ENCODE results near the gene SPACA7.

The SPACA7 gene

GRCh38 chr13:112355274-112355838 is 20.8 kb upstream of the SPACA7 start:
- no peak overlapping the region for H3K27ac ChIP-seq
- no peak for TF ChIP-seq CTCF (conservative IDR thresholded peaks at IDR 0.05; ENCODE audit: low read depth, low read length)
- H3K36me3 ChIP-seq (ENCODE audit: insufficient read depth) = no peaks in the 10 kb centered on the region
- H2AFZ ChIP-seq (ENCODE audit: low read depth) = no peak overlapping the region
- no peaks in the 10 kb centered on the region for H3K4me1 ChIP-seq (ENCODE audit: low read depth, poor library complexity, severe bottlenecking)
- no peaks in the 10 kb centered on the region for H3K79me2 ChIP-seq (ENCODE audit: insufficient read depth, low read depth)
- no peaks in the 10 kb centered on the region for H3K27me3 ChIP-seq (ENCODE audit: insufficient read depth, low read depth)
- no peak overlapping the region for H3K9ac ChIP-seq
- no peak overlapping the region for H3K4me2 ChIP-seq
- no peaks in the 10 kb centered on the region for H4K20me1 ChIP-seq (ENCODE audit: insufficient read depth)
- H3K4me3 ChIP-seq (IDR thresholded peaks at IDR 0.05; ENCODE audit: insufficient read depth, low read depth, low read length) = no peak overlapping the region

- H3K4me2 ChIP-seq = no peak overlapping the region
- no peaks in the 10 kb centered on the region for H3K27me3 ChIP-seq (ENCODE audit: insufficient read depth, low read depth)
- no peak overlapping the region for H3K4me3 ChIP-seq (IDR thresholded peaks at IDR 0.05; ENCODE audit: insufficient read depth, low read depth, low read length)
- no peak overlapping the region for H2AFZ ChIP-seq (ENCODE audit: low read depth)
- H3K27ac ChIP-seq = no peak overlapping the region
- no peak overlapping the region for H3K9ac ChIP-seq
- H3K36me3 ChIP-seq (ENCODE audit: insufficient read depth) = no peaks in the 10 kb centered on the region
- no peaks in the 10 kb centered on the region for H3K4me1 ChIP-seq (ENCODE audit: low read depth, poor library complexity, severe bottlenecking)
- no peak for TF ChIP-seq CTCF (conservative IDR thresholded peaks at IDR 0.05; ENCODE audit: low read depth, low read length)
- no peaks in the 10 kb centered on the region for H3K79me2 ChIP-seq (ENCODE audit: insufficient read depth, low read depth)
- no peaks in the 10 kb centered on the region for H4K20me1 ChIP-seq (ENCODE audit: insufficient read depth)
Measured at GRCh38 chr13:112356190-112356589, 20.0 kb upstream of the SPACA7 start.

- no peak for TF ChIP-seq CTCF (conservative IDR thresholded peaks at IDR 0.05; ENCODE audit: low read depth, low read length)
Measured at GRCh38 chr13:112358156-112358555, 18.0 kb upstream of the SPACA7 start.

GRCh38 chr13:112362021-112362420 is 14.1 kb upstream of the SPACA7 start:
- H3K4me3 ChIP-seq (IDR thresholded peaks at IDR 0.05; ENCODE audit: insufficient read depth, low read depth, low read length) = no peak overlapping the region
- H3K79me2 ChIP-seq (ENCODE audit: insufficient read depth, low read depth) = no peaks in the 10 kb centered on the region
- TF ChIP-seq CTCF (conservative IDR thresholded peaks at IDR 0.05; ENCODE audit: low read depth, low read length) = no peak

More at GRCh38 chr13:112358156-112358555, 18.0 kb upstream of the SPACA7 start:
- H3K27me3 ChIP-seq (ENCODE audit: insufficient read depth, low read depth) = no peaks in the 10 kb centered on the region
- H3K4me2 ChIP-seq = no peak overlapping the region
- no peak overlapping the region for H3K9ac ChIP-seq
- no peaks in the 10 kb centered on the region for H3K36me3 ChIP-seq (ENCODE audit: insufficient read depth)
- no peaks in the 10 kb centered on the region for H3K4me1 ChIP-seq (ENCODE audit: low read depth, poor library complexity, severe bottlenecking)
- no peaks in the 10 kb centered on the region for H4K20me1 ChIP-seq (ENCODE audit: insufficient read depth)
- no peak overlapping the region for H3K27ac ChIP-seq
- H3K4me3 ChIP-seq (IDR thresholded peaks at IDR 0.05; ENCODE audit: insufficient read depth, low read depth, low read length) = no peak overlapping the region
- no peak overlapping the region for H2AFZ ChIP-seq (ENCODE audit: low read depth)
- H3K79me2 ChIP-seq (ENCODE audit: insufficient read depth, low read depth) = no peaks in the 10 kb centered on the region

More at GRCh38 chr13:112362021-112362420, 14.1 kb upstream of the SPACA7 start:
- Histone ChIP-seq H3K27ac (no peak overlapping the region), H2AFZ (ENCODE audit: low read depth) (no peak overlapping the region), H3K4me2 (no peak overlapping the region), H3K4me1 (ENCODE audit: low read depth, poor library complexity, severe bottlenecking) (no peaks in the 10 kb centered on the region), H3K9ac (no peak overlapping the region), H3K36me3 (ENCODE audit: insufficient read depth) (no peaks in the 10 kb centered on the region), H3K27me3 (ENCODE audit: insufficient read depth, low read depth) (no peaks in the 10 kb centered on the region), H4K20me1 (ENCODE audit: insufficient read depth) (no peaks in the 10 kb centered on the region)

Measured in KMS-11 (cell line).